ENCODE results near the gene CLIP3. TPM values are rescaled to one million over a fixed set of nuclear protein-coding genes. Genes with fewer than 3 reads are reported as not detected.
A peak's percentile ranks its signal among the peaks of the same experiment; 100 is the strongest.

CLIP3 gene
- total and polyA plus RNA-seq, 7 experiments from 2014 or later = 1.1 to 5.2 (median 3.1) TPM

GRCh38 chr19:36058481-36059179 lies 26.0 kb upstream of the CLIP3 start:
- Histone ChIP-seq H3K4me3 (ENCODE audit: low read length) (no peak overlapping the region), H3K27ac (ENCODE audit: low read depth, low read length) (no peak overlapping the region), H3K36me3 (ENCODE audit: control insufficient read depth in 2 of 3, insufficient read depth in 3 of 3, low read length in 3 of 3) (no peaks in the 10 kb centered on the region), H3K4me1 (ENCODE audit: control insufficient read depth in 2 of 2, insufficient read depth in 2 of 2, low read length in 2 of 2) (peaks cover 7 to 8% of the 10 kb centered on the region in 2 donors), H3K9me3 (ENCODE audit: control insufficient read depth in 2 of 3, low read length in 3 of 3) (no peaks in the 10 kb centered on the region), H3K27me3 (ENCODE audit: control insufficient read depth in 2 of 2, insufficient read depth in 2 of 2, low read length in 2 of 2) (no peaks in the 10 kb centered on the region)
- CTCF ChIA-PET = interaction anchor here (1.0 to 1.3 kb wide), 2 partner anchors 68 to 69 kb away, joined by 3 to 4 read pairs; no protein-coding TSS in a partner anchor
- Mint-ChIP-seq H3K36me3 (peaks cover 0 to 6% (median 0%) of the 10 kb centered on the region in 5 donors), H3K27me3 (no peaks in the 10 kb centered on the region), H3K4me1 (peaks cover 6 to 26% (median 14%) of the 10 kb centered on the region in 7 donors), H3K9me3 (peaks cover 0 to 2% (median 0%) of the 10 kb centered on the region in 11 donors), H3K27ac (no peak overlapping the region), H3K4me3 (peak overlapping the region in 2 of 10 donors; percentile 8 to 76)
- intact Hi-C loops (cut with micrococcal nuclease) = loop anchor here in 1 of 2 donors (10.0 kb wide), 1 partner anchor 284 kb away; the partner anchor contains the start of gene ARHGAP33
- POLR2A ChIA-PET = no interaction called here
- ATAC-seq = no peak
- no peak for DNase-seq

DNA sequence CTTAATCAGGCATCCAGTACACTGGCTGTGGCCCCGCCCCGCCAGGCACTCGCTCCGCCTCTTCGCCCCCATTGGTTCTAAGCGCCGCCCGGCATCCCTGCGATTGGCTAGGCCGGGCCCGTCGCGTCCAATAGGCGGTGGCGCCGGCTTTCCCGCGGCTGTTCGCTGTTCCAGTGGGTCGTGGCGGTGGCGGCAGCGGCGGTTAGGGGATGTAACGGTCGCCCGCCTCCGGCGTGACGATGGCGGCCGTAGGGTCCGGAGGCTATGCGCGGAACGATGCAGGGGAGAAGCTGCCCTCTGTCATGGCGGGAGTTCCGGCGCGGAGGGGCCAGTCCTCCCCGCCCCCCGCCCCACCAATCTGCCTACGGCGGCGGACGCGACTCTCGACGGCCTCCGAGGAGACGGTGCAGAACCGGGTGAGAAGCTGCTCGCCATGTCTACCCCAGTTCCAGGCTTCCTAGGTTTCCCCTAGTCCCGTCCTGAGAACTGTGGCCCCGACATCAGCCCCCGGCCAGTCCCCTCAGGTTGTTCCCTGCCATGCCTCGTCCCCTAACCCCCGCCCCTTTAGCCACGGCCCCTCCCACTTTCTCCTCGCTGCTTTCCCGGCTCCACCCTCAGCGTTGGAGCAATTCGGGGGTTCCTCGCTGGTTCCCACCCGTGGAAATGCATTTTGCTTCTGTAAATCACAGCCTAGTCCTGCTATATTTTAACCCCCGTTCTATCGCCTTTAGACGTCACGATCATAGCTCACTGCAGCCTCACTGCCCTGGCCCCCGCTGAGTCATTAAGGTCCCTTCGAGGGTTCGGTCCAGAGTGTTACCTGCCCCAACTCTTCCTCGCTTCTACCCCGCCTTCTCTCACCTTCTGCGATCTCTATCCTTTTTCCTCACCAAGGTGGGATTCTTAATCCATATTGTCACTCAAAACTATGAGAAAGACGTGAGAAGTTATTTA lies 22.3 kb upstream of the CLIP3 start, which contains the start of gene WDR62:
WDR62 (plus strand) TSS at position 165 of the 954 bp plus-strand sequence; CDS start at position 240, 75 bp downstream.
- H3K27ac Mint-ChIP-seq = peak within 1 kb of the TSS; percentile 94 to 100 (median 98)
- ATAC-seq (peak; percentile 84), DNase-seq (peak in 3 of 9 donors; percentile 90 to 96 (median 95))
- peaks cover 0 to 2% (median 0%) of the 10 kb centered on the region in 11 donors for H3K9me3 Mint-ChIP-seq
- H3K4me1 Mint-ChIP-seq = peaks cover 6 to 43% (median 33%) of the 10 kb centered on the region in 7 donors
- intact Hi-C loops (cut with micrococcal nuclease) = loop anchor here (1.0 to 10.0 kb wide), 24 partner anchors 41 to 1724 kb away; partner anchors contain the start of genes ALKBH6 (in 2 of the 2), ARHGAP33 (in 2 of the 2), LIN37 (in 2 of the 2) and SDHAF1 (in 2 of the 2)
- ChIA-PET POLR2A (interaction anchor here (0.5 to 2.7 kb wide), 8 partner anchors 41 to 152 kb away, joined by 3 to 12 read pairs (median 4); partner anchors contain the start of genes ALKBH6, POLR2I, SYNE4 and TBCB), CTCF (interaction anchor here (0.6 to 1.3 kb wide), 4 partner anchors 58 to 114 kb away, joined by 3 to 4 read pairs (median 4); no protein-coding TSS in a partner anchor)
- Histone ChIP-seq H3K4me1 (ENCODE audit: control insufficient read depth in 2 of 2, insufficient read depth in 2 of 2, low read length in 2 of 2) (peaks cover 8 to 10% of the 10 kb centered on the region in 2 donors), H3K4me3 (ENCODE audit: low read length) (peak within 1 kb of the TSS; percentile 84), H3K9me3 (ENCODE audit: control insufficient read depth in 2 of 3, low read length in 3 of 3) (no peaks in the 10 kb centered on the region), H3K36me3 (ENCODE audit: control insufficient read depth in 2 of 3, insufficient read depth in 3 of 3, low read length in 3 of 3) (no peaks in the 10 kb centered on the region), H3K27ac (ENCODE audit: low read depth, low read length) (peak within 1 kb of the TSS; percentile 83), H3K27me3 (ENCODE audit: control insufficient read depth in 2 of 2, insufficient read depth in 2 of 2, low read length in 2 of 2) (no peaks in the 10 kb centered on the region)
- peak within 1 kb of the TSS; percentile 91 to 100 (median 99) for H3K4me3 Mint-ChIP-seq
- no peaks in the 10 kb centered on the region for H3K27me3 Mint-ChIP-seq
- peaks cover 0 to 5% (median 4%) of the 10 kb centered on the region in 5 donors for H3K36me3 Mint-ChIP-seq

DNA sequence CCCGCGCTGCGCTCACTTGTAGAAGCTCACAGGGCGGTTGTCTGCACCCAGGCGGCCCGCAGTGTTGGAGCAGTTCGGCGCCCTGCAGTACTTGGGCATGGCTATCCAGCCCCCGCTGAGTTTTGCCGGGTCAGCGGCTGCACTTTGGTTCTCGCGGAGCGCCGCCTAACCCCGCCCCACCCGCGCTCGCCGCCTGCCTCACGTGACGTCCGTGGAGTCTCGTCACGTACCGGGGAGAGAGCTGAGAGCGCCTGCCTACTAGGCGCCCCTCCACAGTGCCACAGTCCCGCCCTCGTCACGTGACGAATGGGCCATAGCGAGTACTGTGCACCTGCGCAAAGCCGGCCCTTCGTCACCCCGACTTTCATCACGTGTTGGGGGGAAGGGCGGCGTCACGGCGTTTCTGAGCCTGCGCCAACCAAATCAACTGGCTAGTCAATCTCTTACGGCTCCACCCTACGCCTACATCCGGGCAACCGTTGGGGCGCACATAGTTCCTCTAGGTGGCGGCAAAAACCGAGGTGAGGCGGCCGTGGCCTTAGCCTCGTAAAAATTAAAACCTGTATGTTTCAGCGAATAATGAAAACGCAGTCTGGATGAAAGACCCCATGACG lies 21.6 kb upstream of the CLIP3 start, which contains the start of gene THAP8:
THAP8 (minus strand) TSS at position 167 of the 614 bp plus-strand sequence; CDS start at position 99, 68 bp downstream.
- no peaks in the 10 kb centered on the region for H3K27me3 ChIP-seq (ENCODE audit: control insufficient read depth in 2 of 2, insufficient read depth in 2 of 2, low read length in 2 of 2)
- Mint-ChIP-seq H3K27me3 (no peaks in the 10 kb centered on the region), H3K36me3 (peaks cover 0 to 7% (median 5%) of the 10 kb centered on the region in 5 donors), H3K4me1 (peaks cover 6 to 43% (median 34%) of the 10 kb centered on the region in 7 donors), H3K27ac (peak within 1 kb of the TSS; percentile 94 to 100 (median 98)), H3K4me3 (peak within 1 kb of the TSS; percentile 91 to 100 (median 99)), H3K9me3 (peaks cover 0 to 2% (median 0%) of the 10 kb centered on the region in 11 donors)
- H3K9me3 ChIP-seq (ENCODE audit: control insufficient read depth in 2 of 3, low read length in 3 of 3) = no peaks in the 10 kb centered on the region
- H3K36me3 ChIP-seq (ENCODE audit: control insufficient read depth in 2 of 3, insufficient read depth in 3 of 3, low read length in 3 of 3) = no peaks in the 10 kb centered on the region
- DNase-seq (peak; percentile 96 to 100 (median 100)), ATAC-seq (peak; percentile 91)
- intact Hi-C loops (cut with micrococcal nuclease) = loop anchor here (1.0 to 10.0 kb wide), 24 partner anchors 40 to 1725 kb away; partner anchors contain the start of genes ALKBH6 (in 2 of the 2), ARHGAP33 (in 2 of the 2), LIN37 (in 2 of the 2) and SDHAF1 (in 2 of the 2)
- CTCF ChIA-PET = interaction anchor here (0.9 to 1.3 kb wide), 4 partner anchors 57 to 115 kb away, joined by 3 to 4 read pairs (median 4); no protein-coding TSS in a partner anchor
- peak within 1 kb of the TSS; percentile 83 for H3K27ac ChIP-seq (ENCODE audit: low read depth, low read length)
- POLR2A ChIA-PET = interaction anchor here (0.5 to 2.7 kb wide), 16 partner anchors 17 to 352 kb away, joined by 3 to 12 read pairs (median 4); partner anchors contain the start of genes ALKBH6, KMT2B, POLR2I and SYNE4
- peaks cover 8 to 10% of the 10 kb centered on the region in 2 donors for H3K4me1 ChIP-seq (ENCODE audit: control insufficient read depth in 2 of 2, insufficient read depth in 2 of 2, low read length in 2 of 2)
- peak within 1 kb of the TSS; percentile 84 for H3K4me3 ChIP-seq (ENCODE audit: low read length)

- peaks cover 6 to 43% (median 33%) of the 10 kb centered on the region in 7 donors for H3K4me1 Mint-ChIP-seq
- ATAC-seq (no peak), DNase-seq (no peak)
- peaks cover 0 to 7% (median 5%) of the 10 kb centered on the region in 5 donors for H3K36me3 Mint-ChIP-seq
- H3K9me3 Mint-ChIP-seq = peaks cover 0 to 2% (median 0%) of the 10 kb centered on the region in 11 donors
- peak overlapping the region in 4 of 9 donors; percentile 6 to 39 (median 18) for H3K27ac Mint-ChIP-seq
- no peaks in the 10 kb centered on the region for H3K27me3 Mint-ChIP-seq
- Histone ChIP-seq H3K9me3 (ENCODE audit: control insufficient read depth in 2 of 3, low read length in 3 of 3) (no peaks in the 10 kb centered on the region), H3K4me1 (ENCODE audit: control insufficient read depth in 2 of 2, insufficient read depth in 2 of 2, low read length in 2 of 2) (peaks cover 8 to 10% of the 10 kb centered on the region in 2 donors), H3K4me3 (ENCODE audit: low read length) (no peak overlapping the region), H3K27me3 (ENCODE audit: control insufficient read depth in 2 of 2, insufficient read depth in 2 of 2, low read length in 2 of 2) (no peaks in the 10 kb centered on the region), H3K36me3 (ENCODE audit: control insufficient read depth in 2 of 3, insufficient read depth in 3 of 3, low read length in 3 of 3) (no peaks in the 10 kb centered on the region), H3K27ac (ENCODE audit: low read depth, low read length) (no peak overlapping the region)
- intact Hi-C loops (cut with micrococcal nuclease) = loop anchor here (5.0 to 10.0 kb wide), 5 partner anchors 169 to 1166 kb away; partner anchors contain the start of genes ARHGAP33 (in 1 of the 2), ETV2 (in 1 of the 2), ZBTB32 (in 1 of the 2) and ZNF383 (in 1 of the 2)
- ChIA-PET POLR2A (no interaction called here), CTCF (no interaction called here)
- peak overlapping the region in 6 of 10 donors; percentile 1 to 66 (median 20) for H3K4me3 Mint-ChIP-seq
Observed at GRCh38 chr19:36051637-36052036, 19.0 kb upstream of the CLIP3 start.

DNA sequence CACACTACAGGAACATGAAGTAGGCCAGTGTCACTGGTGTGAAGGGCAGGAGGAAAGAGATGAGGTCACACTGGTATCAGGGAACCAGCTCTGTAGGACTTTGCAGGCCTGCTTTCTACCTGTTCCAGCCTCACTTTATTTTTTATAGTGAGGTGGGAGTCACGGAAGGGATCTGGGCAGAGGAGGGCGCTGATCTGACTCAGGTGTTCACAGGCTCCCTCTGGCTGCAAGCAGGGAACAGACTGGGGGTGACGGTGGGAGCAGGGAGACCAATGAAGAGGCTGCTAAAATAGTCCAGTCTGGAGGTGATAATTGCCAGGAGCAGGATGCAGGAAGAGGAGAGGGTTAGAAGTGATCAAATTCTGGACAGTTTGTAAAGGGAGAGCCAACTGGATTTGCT lies 18.6 kb upstream of the CLIP3 start:
- Mint-ChIP-seq H3K36me3 (peaks cover 0 to 9% (median 5%) of the 10 kb centered on the region in 5 donors), H3K4me1 (peaks cover 6 to 40% (median 31%) of the 10 kb centered on the region in 7 donors), H3K9me3 (peaks cover 0 to 2% (median 0%) of the 10 kb centered on the region in 11 donors), H3K4me3 (peak overlapping the region in 9 of 10 donors; percentile 1 to 63 (median 26)), H3K27me3 (no peaks in the 10 kb centered on the region), H3K27ac (peak overlapping the region in 7 of 9 donors; percentile 6 to 52 (median 39))
- Histone ChIP-seq H3K9me3 (ENCODE audit: control insufficient read depth in 2 of 3, low read length in 3 of 3) (no peaks in the 10 kb centered on the region), H3K4me3 (ENCODE audit: low read length) (no peak overlapping the region), H3K36me3 (ENCODE audit: control insufficient read depth in 2 of 3, insufficient read depth in 3 of 3, low read length in 3 of 3) (no peaks in the 10 kb centered on the region), H3K27me3 (ENCODE audit: control insufficient read depth in 2 of 2, insufficient read depth in 2 of 2, low read length in 2 of 2) (no peaks in the 10 kb centered on the region), H3K27ac (ENCODE audit: low read depth, low read length) (no peak overlapping the region), H3K4me1 (ENCODE audit: control insufficient read depth in 2 of 2, insufficient read depth in 2 of 2, low read length in 2 of 2) (peaks cover 8 to 10% of the 10 kb centered on the region in 2 donors)
- POLR2A ChIA-PET = no interaction called here
- ATAC-seq (no peak), DNase-seq (no peak)
- intact Hi-C loops (cut with micrococcal nuclease) = loop anchor here (5.0 to 10.0 kb wide), 5 partner anchors 169 to 1166 kb away; partner anchors contain the start of genes ARHGAP33 (in 1 of the 2), ETV2 (in 1 of the 2), ZBTB32 (in 1 of the 2) and ZNF383 (in 1 of the 2)
- CTCF ChIA-PET = no interaction called here
